ENCODE measurements around the gene YY2. TPM values are rescaled to one million over a fixed set of nuclear protein-coding genes. Genes with fewer than 3 reads are reported as not detected.
"Not testable (repeated sequence)": the region's sequence is repeated elsewhere in the genome, so short reads cannot be mapped to it uniquely, and the experiment has no call there.

YY2 gene
- total and polyA plus RNA-seq, 9 donors, result 1.1 to 3.1 (median 2.4) TPM

DNA sequence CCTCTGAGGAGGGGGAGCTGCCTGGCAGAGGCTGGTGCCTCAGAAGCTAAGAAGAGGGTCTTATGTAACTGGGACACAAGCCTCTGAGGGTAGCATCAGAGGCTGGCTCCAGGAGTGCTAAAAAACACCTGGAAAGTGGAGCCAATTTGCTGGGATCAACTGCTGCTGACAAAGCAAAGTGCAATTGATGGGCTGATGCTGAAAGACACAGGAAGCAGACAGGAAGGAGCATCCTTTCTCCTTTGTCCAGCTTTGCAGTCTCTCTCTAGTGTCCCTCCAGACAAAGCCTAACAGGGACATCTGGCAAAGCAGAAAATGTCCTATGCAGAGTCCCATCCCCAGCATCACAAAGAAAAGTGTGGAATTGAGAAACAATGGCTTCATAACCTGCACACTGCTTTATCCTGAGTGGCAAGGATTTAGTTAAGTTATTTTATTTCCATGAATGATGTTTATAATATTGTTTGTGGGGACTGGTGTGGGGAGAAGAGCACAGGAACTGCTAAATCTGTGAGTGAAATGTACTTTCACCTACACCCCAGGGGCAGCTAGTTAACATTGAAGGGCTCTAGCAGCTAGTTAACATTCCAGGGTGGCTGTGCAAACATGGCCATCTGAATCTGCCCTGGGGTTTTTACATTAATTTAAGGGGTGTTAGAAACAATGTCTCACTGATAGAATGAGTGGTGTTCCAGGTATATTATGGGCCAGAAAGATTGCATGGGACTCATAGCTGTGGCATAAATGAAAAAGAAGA is 42.0 kb upstream of the YY2 start:
- Histone ChIP-seq H3K4me3 (no peak overlapping the region), H3K9me3 (no peaks in the 10 kb centered on the region), H3K36me3 (no peaks in the 10 kb centered on the region), H3K27ac (no peak overlapping the region), H3K27me3 (no peaks in the 10 kb centered on the region), H3K4me1 (ENCODE audit: insufficient read depth) (no peaks in the 10 kb centered on the region)
- intact Hi-C loops (cut with DNase I), result no loop called here
- TF ChIP-seq EP300 (IDR thresholded peaks at IDR 0.05), result no peak
- TF ChIP-seq POLR2A (IDR thresholded peaks at IDR 0.05), result no peak
- TF ChIP-seq, protein P1, sequence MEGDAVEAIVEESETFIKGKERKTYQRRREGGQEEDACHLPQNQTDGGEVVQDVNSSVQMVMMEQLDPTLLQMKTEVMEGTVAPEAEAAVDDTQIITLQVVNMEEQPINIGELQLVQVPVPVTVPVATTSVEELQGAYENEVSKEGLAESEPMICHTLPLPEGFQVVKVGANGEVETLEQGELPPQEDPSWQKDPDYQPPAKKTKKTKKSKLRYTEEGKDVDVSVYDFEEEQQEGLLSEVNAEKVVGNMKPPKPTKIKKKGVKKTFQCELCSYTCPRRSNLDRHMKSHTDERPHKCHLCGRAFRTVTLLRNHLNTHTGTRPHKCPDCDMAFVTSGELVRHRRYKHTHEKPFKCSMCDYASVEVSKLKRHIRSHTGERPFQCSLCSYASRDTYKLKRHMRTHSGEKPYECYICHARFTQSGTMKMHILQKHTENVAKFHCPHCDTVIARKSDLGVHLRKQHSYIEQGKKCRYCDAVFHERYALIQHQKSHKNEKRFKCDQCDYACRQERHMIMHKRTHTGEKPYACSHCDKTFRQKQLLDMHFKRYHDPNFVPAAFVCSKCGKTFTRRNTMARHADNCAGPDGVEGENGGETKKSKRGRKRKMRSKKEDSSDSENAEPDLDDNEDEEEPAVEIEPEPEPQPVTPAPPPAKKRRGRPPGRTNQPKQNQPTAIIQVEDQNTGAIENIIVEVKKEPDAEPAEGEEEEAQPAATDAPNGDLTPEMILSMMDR (IDR thresholded peaks at IDR 0.05), result no peak
- DNase-seq, result no peak

DNA sequence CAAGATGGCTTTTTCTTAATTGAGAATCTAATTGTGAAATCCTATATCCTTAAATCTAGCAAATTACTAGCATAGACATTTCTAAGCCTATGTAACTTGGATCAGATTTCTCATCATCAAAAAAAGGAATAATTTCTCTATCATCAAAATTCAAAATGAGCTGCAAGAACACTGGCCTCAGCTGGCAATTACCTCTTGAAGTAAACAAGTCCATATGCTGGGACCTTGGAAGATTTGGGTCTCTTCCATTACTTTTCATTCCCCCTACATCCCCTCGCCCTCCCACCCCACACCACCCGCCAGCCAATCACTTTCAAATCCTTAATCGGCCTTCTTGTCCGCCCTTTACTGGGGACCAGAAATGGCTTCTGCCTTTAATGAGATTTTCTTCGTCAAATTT is 39.7 kb upstream of the YY2 start:
- intact Hi-C loops (cut with DNase I), result no loop called here
- Histone ChIP-seq H3K36me3 (no peaks in the 10 kb centered on the region), H3K9me3 (no peaks in the 10 kb centered on the region), H3K27me3 (no peaks in the 10 kb centered on the region), H3K27ac (no peak overlapping the region), H3K4me3 (no peak overlapping the region), H3K4me1 (ENCODE audit: insufficient read depth) (no peaks in the 10 kb centered on the region)
- 70 to 78% (median 76%) methylated on average over 5 of the region's 5 CpGs for WGBS, 3 donors
- TF ChIP-seq POLR2A (IDR thresholded peaks at IDR 0.05) (no peak), EP300 (IDR thresholded peaks at IDR 0.05) (no peak)
- TF ChIP-seq, protein P1 (IDR thresholded peaks at IDR 0.05), result no peak
- DNase-seq, result no peak

DNA sequence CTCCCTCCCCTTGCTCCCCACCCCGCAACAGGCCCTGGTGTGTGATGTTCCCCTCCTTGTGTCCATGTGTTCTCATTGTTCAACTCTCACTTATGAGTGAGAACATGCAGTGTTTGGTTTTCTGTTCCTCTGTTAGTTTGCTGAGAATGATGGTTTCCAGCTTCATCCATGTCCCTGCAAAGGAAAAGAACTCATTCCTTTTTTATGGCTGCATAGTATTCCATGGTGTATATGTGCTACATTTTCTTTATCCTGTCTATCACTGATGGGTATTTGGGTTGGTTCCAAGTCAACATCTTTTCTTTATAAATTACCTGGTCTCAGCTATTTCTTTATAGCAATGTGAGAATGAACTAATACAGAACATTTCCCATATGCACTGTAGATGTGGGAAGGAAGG is 35.6 kb upstream of the YY2 start:
- H3K27ac ChIP-seq; DNase-seq; H3K36me3 ChIP-seq; H3K27me3 ChIP-seq; H3K4me1 ChIP-seq (ENCODE audit: insufficient read depth); H3K9me3 ChIP-seq; H3K4me3 ChIP-seq; intact Hi-C loops (cut with DNase I): not testable (repeated sequence)
- WGBS, 3 donors, result 81 to 89% (median 86%) methylated on average over 1 of the region's 1 CpG

DNA sequence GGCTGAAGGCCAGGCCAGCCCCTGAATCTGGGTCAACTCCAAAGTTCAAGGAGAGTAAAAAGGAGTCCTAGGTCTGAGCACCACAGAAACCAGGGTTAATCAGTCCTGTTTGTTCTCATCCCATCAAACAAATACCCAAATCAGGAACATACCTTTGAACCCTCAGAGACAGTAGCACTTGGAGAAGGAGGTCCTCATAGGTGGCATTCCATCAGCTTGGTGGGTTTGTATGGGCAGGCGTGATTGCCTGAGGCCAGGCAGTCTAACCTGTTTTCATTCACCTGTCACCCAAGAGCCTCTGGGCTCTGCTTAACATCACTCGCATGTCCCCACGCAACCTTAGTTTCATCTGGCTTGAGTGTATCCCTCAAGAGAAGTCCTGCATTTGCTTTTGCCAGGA is 33.9 kb upstream of the YY2 start:
- H3K4me3 ChIP-seq, result no peak overlapping the region
- H3K36me3 ChIP-seq, result no peaks in the 10 kb centered on the region
- no peak overlapping the region for H3K27ac ChIP-seq
- no peaks in the 10 kb centered on the region for H3K4me1 ChIP-seq (ENCODE audit: insufficient read depth)
- H3K27me3 ChIP-seq, result no peaks in the 10 kb centered on the region
- WGBS, 3 donors, result 88 to 90% (median 88%) methylated on average over 3 of the region's 3 CpGs
- intact Hi-C loops (cut with DNase I), result no loop called here
- no peak for DNase-seq
- no peaks in the 10 kb centered on the region for H3K9me3 ChIP-seq
- TF ChIP-seq EP300 (IDR thresholded peaks at IDR 0.05) (no peak), POLR2A (IDR thresholded peaks at IDR 0.05) (no peak)
- TF ChIP-seq, protein P1 (IDR thresholded peaks at IDR 0.05), result no peak

DNA sequence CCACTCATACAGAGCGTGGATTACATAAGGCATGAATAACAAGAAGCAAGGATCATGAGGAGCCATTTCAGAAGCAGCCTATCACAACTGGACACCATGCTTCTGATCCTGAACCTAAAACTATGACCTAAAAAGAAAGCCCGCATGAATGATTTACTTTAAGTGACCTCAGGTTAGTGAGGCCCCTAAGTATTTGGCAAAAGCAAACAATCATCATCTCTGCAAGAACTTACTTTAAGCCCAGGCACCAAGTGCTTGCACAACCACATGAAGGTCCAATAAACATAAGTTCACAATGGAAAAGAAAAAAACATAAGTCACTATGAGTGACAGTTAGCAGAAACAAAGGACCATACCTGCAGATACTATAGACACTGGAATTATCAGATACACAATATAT is 24.3 kb upstream of the YY2 start:
- intact Hi-C loops (cut with DNase I), result no loop called here
- Histone ChIP-seq H3K4me3 (no peak overlapping the region), H3K9me3 (no peaks in the 10 kb centered on the region), H3K4me1 (ENCODE audit: insufficient read depth) (no peaks in the 10 kb centered on the region), H3K36me3 (no peaks in the 10 kb centered on the region), H3K27me3 (no peaks in the 10 kb centered on the region), H3K27ac (no peak overlapping the region)
- WGBS, 3 donors, result 71 to 77% (median 76%) methylated on average over 2 of the region's 2 CpGs
- DNase-seq, result no peak
- TF ChIP-seq EP300 (IDR thresholded peaks at IDR 0.05) (no peak), POLR2A (IDR thresholded peaks at IDR 0.05) (no peak)
- TF ChIP-seq, protein P1 (IDR thresholded peaks at IDR 0.05), result no peak

Measured in ovary (tissue), 9 donors.